HG03565 (cell line): ENCODE results near the gene GLTP.

Source experiments
- ATAC-seq: cut with Tn5 transposase; IDR thresholded peaks from one replicate; pipeline ENCODE4 v1.9.1; 2021; ENCODE audit warnings: mild to moderate bottlenecking, moderate library complexity; ENCODE audit not compliant: unreplicated experiment

Gene GLTP

DNA sequence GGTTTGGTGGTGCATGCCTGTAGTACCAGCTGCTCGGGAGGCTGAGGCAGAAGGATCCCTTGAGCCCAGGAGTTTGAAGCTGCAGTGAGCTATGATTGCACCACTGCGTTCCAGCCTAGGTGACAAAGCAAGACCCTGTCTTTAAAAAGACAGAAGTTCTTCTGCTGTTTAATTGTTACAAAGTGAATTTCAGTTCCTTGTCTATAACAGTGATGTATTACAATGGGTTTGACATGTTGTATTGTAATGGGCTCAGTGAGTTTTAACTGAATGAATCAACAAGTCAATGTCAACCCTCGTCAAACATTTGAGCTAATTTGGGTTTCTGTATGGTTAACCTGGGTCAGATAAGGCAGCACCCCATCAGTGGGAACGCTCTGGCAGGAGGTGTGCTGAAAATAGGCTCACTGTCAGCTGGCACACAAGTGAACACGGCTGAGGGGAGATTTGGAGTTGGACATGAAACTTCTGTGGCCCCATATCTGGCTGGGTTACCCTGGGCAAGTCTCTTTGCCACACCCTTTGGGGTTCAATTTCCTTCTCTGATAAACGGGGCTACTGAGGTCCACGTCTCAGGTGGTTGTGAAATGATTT is 33.1 kb downstream of the GLTP start:
- no peak for ATAC-seq

GRCh38 chr12:109845824-109846205 is 34.5 kb downstream of the GLTP start:
- no peak for ATAC-seq

GRCh38 chr12:109844983-109845823 is 35.1 kb downstream of the GLTP start:
- ATAC-seq = peak; percentile 49

- no peak for ATAC-seq
Observed at GRCh38 chr12:109844091-109844490, 36.2 kb downstream of the GLTP start.

GRCh38 chr12:109842021-109842420 is 38.3 kb downstream of the GLTP start:
- no peak for ATAC-seq

- no peak for ATAC-seq
Observed at GRCh38 chr12:109841356-109841755, 39.0 kb downstream of the GLTP start.

DNA sequence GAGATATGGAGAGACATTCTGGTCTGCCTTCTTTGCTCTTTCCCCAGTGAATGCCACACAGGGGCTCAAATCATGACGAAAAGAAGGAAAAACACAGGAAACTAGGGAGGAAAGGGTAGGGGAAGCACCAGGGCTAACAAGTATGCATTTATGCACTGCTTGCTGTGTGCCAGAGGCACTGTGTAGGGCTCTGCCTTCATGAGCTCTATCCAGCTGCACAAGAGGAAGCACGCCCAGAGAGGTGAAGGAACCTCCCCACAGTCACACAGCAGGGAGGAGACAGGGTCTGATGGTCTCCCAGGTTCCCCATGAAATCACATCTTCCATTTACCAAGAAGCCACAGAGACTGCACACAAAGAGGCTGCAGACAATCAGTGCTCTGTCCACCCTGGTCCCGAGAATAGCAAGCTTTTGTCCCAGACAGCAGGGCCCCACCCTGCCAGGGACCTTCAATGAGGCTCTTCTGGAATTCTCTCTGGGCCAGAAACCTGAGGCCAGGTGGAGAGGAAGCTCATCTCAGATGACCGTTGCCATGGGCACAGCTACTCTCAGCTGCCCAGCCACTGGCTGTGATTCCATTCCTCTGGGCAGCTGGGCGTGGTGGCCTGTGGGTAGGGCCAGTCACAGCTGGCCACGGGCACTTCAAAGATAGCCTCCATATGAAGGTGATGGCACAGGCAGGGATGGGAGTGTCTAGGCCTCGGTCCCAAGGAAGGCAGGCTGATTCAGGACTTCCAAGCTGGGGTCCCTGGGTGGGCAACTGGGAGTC is 39.9 kb downstream of the GLTP start:
- no peak for ATAC-seq

- ATAC-seq = no peak
Observed at GRCh38 chr12:109839444-109839843, 40.9 kb downstream of the GLTP start.

DNA sequence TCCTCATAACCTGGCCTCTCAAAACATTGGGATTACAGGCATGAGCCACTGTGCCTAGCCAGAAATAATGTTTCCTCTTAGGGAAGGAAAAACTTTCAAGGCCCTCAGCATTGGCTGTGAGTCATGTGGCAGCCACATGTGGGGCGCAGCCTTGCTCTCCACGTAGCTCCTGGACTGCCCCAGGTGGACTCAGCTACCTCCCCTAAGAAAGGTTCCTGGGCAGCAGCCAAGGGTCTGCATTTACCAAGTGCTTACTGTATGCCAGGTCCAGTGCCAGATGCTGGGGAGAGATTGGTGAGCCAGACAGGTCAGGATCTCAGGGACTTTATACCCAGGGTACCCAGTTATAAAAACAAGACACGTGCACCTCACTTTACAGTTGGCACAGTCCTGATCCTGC is 43.4 kb downstream of the GLTP start:
- ATAC-seq = no peak

- no peak for ATAC-seq
Observed at GRCh38 chr12:109835827-109836226, 44.5 kb downstream of the GLTP start.

GRCh38 chr12:109833307-109834189 is 46.8 kb downstream of the GLTP start, which contains the start of gene TRPV4:
TRPV4 (minus strand) TSS chr12:109833398; CDS start chr12:109814796, 18,602 bp downstream.
- ATAC-seq = no peak

DNA sequence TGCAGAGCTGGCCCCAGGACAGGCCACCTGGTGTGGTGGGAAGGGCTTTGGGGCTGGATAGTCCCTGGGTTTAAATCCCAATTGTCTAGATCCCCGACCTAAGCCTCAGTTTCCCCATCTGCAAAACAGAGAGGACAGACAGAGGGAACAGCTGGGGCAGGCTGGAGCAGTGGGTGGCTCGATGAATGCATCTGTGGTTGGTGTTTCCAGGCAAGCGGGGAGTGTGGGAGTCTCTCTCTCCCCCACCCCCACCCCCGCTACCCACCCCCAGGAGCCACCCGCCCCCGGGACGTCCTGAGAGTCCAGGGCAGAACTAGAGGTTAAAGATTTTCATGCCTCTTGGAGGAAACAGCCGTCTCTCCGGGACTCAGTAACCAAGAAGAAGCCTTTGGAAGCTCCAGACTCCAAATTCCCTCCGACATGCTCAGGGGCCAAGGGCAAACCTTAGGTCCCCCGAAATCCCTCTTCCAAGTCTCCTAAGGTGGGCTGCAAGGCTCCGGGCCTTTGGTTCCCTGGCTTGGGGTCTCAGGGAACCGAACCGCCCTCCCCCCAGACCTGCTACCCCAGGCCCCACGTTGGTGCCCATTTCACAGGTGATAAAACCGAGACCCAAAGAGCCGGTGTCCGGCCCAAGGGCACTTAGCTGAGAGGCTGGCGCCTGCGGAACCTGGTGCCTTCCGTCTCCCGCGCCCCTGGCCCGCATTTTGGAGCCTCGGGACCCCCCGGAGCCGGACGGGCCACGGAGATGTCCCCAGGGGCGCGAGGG is 47.6 kb downstream of the GLTP start:
- ATAC-seq = no peak

DNA sequence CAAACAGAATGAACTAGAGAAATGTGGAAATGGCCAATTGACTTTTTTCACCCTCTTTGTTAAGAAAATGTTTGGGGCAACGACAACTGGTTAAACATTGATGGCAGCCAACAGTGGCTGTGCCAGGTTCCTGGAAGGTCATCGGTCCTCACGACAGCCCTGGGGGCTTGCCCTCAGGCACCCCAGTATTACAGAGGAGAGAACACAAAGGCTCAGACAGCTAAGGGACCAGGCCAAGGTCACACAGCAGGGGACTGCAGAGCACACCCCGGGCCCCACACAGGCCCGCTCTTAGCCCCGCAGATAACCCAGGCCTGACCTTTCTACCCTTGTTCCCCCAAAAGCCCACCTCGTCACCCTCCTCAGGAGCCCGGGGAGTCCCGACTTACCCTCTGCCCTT is 48.4 kb downstream of the GLTP start:
- ATAC-seq = no peak

- no peak for ATAC-seq
Observed at GRCh38 chr12:109831365-109831764, 49.0 kb downstream of the GLTP start.

DNA sequence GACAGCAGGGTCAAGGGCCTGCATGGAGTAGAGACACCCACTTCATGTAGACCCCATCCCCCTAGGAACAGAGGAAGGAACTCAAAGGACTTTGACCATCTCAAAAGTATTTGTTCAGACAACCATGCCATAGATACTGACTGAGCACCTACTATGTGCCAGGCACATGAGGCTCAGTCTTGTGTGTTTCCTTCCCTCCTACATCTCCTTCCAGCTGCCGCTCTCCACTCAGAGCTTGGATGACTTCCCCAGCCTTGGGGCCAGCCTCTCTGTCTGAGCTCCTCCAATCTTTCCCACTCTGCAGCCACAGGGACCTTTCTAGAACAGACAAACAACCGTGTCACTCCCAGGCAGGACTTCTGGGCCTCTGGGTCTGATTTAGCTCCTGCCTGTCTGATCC is 49.6 kb downstream of the GLTP start:
- ATAC-seq = no peak

- no peak for ATAC-seq
Observed at GRCh38 chr12:109830267-109830666, 50.1 kb downstream of the GLTP start.

- no peak for ATAC-seq
Observed at GRCh38 chr12:109829667-109830066, 50.7 kb downstream of the GLTP start.

DNA sequence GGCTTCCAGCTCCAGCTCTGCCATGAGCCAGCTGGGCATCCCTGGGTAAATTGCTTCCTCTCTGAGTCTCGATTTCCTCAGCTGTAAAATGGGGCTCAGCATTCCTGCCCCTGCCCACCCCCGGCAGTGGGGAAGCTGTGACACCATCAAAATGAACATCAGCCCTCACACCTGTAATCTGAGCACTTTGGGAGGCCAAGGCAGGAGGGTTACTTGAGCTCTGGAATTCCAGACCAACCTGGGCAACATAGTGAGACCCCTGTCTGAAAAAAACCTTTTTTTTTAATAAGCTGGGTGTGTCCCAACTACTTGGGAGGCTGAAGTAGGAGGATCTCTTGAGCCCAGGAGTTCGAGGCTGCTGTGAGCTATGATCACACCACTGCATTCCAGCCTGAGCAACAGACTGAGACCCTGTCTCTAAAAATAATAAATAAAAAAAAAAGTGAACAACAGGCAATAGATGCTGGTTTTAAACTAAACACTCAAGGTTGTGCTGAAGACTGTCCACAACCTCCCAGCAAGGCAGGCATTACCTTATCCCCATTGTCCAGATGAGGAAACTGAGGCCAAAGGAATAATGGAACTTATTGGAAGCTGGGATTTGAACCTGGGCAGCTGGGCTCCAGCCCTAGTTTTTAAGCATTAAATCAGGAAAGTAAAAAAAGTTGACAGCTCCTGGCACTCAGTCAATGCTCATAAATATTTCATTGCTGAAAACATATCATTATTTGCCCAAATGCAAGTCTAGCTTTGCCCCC is 51.4 kb downstream of the GLTP start:
- ATAC-seq = no peak
